ENCODE measurements around the gene PGAP1. TPM values are rescaled to one million over a fixed set of nuclear protein-coding genes. Genes with fewer than 3 reads are reported as not detected.

PGAP1 gene
- total and polyA plus RNA-seq, 2 of the 8 experiments (the other 6 are each of a cell fraction or from before 2014, with no cell fraction given): 8.3 to 24.1 TPM

- Histone ChIP-seq H3K27ac (ENCODE audit: low read depth, low read length) (no peak overlapping the region), H3K18ac (ENCODE audit: extremely low read depth, low read length) (no peak overlapping the region), H4K5ac (ENCODE audit: insufficient read length, low read depth, low read length) (no peak overlapping the region), H3K56ac (replicated peaks; ENCODE audit: insufficient read length, low read depth, low read length) (no peak overlapping the region), H4K20me1 (replicated peaks in 1 of 2; ENCODE audit: control insufficient read depth in 1 of 2, insufficient read depth in 2 of 2, low read length in 2 of 2) (no peaks in the 10 kb centered on the region), H3K36me3 (ENCODE audit: control insufficient read depth in 2 of 4, insufficient read depth in 4 of 4, low read length in 3 of 4) (no peaks in the 10 kb centered on the region), H2BK12ac (ENCODE audit: low read depth, low read length) (no peak overlapping the region), H3K4me3 (ENCODE audit: extremely low read depth in 1 of 4, insufficient read depth in 2 of 4, low read depth in 3 of 4, low read length in 4 of 4) (no peak overlapping the region), H3K4me1 (replicated peaks in 1 of 4; ENCODE audit: control insufficient read depth in 3 of 4, insufficient read depth in 4 of 4, low read length in 3 of 4) (no peaks in the 10 kb centered on the region), H3K4me2 (ENCODE audit: insufficient read depth in 1 of 2, low read depth in 2 of 2, low read length in 2 of 2) (no peak overlapping the region), H3K9ac (replicated peaks in 1 of 4; ENCODE audit: extremely low read depth in 1 of 4, low read depth in 3 of 4, low read length in 3 of 4) (no peak overlapping the region), H4K91ac (replicated peaks; ENCODE audit: insufficient read length, low read length) (no peak overlapping the region), H3K9me3 (ENCODE audit: insufficient read depth in 2 of 2, low read depth in 1 of 2, low read length in 1 of 2) (peaks cover 4 to 12% of the 10 kb centered on the region in 2 experiments), H2AFZ (ENCODE audit: low read length) (no peak overlapping the region), H3K14ac (ENCODE audit: insufficient read length) (no peak overlapping the region), H3K79me2 (ENCODE audit: control insufficient read depth in 1 of 2, insufficient read depth in 2 of 2, low read length in 2 of 2) (no peaks in the 10 kb centered on the region), H2AK5ac (ENCODE audit: low read depth, low read length) (no peak overlapping the region), H3K79me1 (ENCODE audit: low read depth, low read length) (no peaks in the 10 kb centered on the region), H3K23ac (ENCODE audit: insufficient read length) (no peak overlapping the region), H2BK15ac (ENCODE audit: low read length) (no peak overlapping the region), H3K23me2 (ENCODE audit: low read depth, low read length) (no peaks in the 10 kb centered on the region), H3K27me3 (replicated peaks in 1 of 4; ENCODE audit: control insufficient read depth in 3 of 4, extremely low read depth in 1 of 4, insufficient read depth in 3 of 4, low read length in 3 of 4) (no peaks in the 10 kb centered on the region), H2BK20ac (ENCODE audit: low read length) (no peak overlapping the region), H2BK5ac (ENCODE audit: low read depth, low read length) (no peak overlapping the region), H2BK120ac (replicated peaks; ENCODE audit: low read depth, low read length) (no peak overlapping the region), H3K4ac (replicated peaks; ENCODE audit: insufficient read length, low read depth, low read length) (no peak overlapping the region), H4K8ac (ENCODE audit: extremely low read depth, insufficient read depth, low read length) (no peak overlapping the region)
- 95% methylated on average over 1 of the region's 1 CpG; no CpG with 5 or more reads in 1 of the 2 experiments for WGBS, 2 experiments (ENCODE audit: extremely low coverage in 1 of 2, insufficient coverage in 1 of 2, insufficient read length in 1 of 2, insufficient replicate concordance in 2 of 2, low coverage in 1 of 2, low lambda C conversion rate in 2 of 2, missing lambda C conversion rate in 1 of 2)
- ChIA-PET POLR2A (ENCODE audit: partially characterized antibody) (no interaction called here), CTCF (ENCODE audit: partially characterized antibody) (interaction anchor here (0.6 kb wide), 1 partner anchor 15 kb away, joined by 4 read pairs; no protein-coding TSS in a partner anchor)
- no peak for FAIRE-seq
- DNase-seq (ENCODE audit: low read depth in 1 of 2, low spot score in 2 of 2): no peak
- TF ChIP-seq PHF8 (conservative IDR thresholded peaks at IDR 0.05; ENCODE audit: low read depth, low read length): no peak
- no peak for TF ChIP-seq SIN3A (conservative IDR thresholded peaks at IDR 0.05 in 1 of 2, IDR thresholded peaks at IDR 0.05 in 1 of 2; ENCODE audit: low read depth in 1 of 2, low read length in 2 of 2)
- TF ChIP-seq NRF1 (IDR thresholded peaks at IDR 0.05; ENCODE audit: low read depth, low read length): no peak
- TF ChIP-seq POLR2A (IDR thresholded peaks at IDR 0.05; ENCODE audit: control extremely low read depth in 1 of 2, low read depth in 2 of 2, low read length in 2 of 2): no peak
- no peak for TF ChIP-seq CBX5 (IDR thresholded peaks at IDR 0.05; ENCODE audit: low read depth, low read length)
- no peak for TF ChIP-seq SP4 (IDR thresholded peaks at IDR 0.05; ENCODE audit: low read length)
- TF ChIP-seq ZNF274 (IDR thresholded peaks at IDR 0.05; ENCODE audit: borderline replicate concordance, extremely low read depth, low read length): no peak
- no peak for TF ChIP-seq TEAD4 (IDR thresholded peaks at IDR 0.05; ENCODE audit: low read depth, low read length)
- no peak for TF ChIP-seq CHD1 (IDR thresholded peaks at IDR 0.05; ENCODE audit: low read depth, low read length)
- no peak for TF ChIP-seq CTBP2 (IDR thresholded peaks at IDR 0.05; ENCODE audit: borderline replicate concordance, insufficient read depth, insufficient read length, low read length)
- no peak for TF ChIP-seq GABPA (IDR thresholded peaks at IDR 0.05; ENCODE audit: borderline replicate concordance, insufficient read depth, low read length)
- TF ChIP-seq TCF12 (IDR thresholded peaks at IDR 0.05; ENCODE audit: low read depth, low read length): no peak
- no peak for TF ChIP-seq JUND (IDR thresholded peaks at IDR 0.05; ENCODE audit: low read length)
- TF ChIP-seq GTF2F1 (IDR thresholded peaks at IDR 0.05; ENCODE audit: borderline replicate concordance, low read depth, low read length): no peak
These were observed 105.3 kb downstream of the PGAP1 start for GRCh38 chr2:196821195-196821594.

All from H1 (cell line).